ENCODE data around the gene IL12RB2.
"Not testable (repeated sequence)": the region's sequence is repeated elsewhere in the genome, so short reads cannot be mapped to it uniquely, and the experiment has no call there.

IL12RB2 gene

DNA sequence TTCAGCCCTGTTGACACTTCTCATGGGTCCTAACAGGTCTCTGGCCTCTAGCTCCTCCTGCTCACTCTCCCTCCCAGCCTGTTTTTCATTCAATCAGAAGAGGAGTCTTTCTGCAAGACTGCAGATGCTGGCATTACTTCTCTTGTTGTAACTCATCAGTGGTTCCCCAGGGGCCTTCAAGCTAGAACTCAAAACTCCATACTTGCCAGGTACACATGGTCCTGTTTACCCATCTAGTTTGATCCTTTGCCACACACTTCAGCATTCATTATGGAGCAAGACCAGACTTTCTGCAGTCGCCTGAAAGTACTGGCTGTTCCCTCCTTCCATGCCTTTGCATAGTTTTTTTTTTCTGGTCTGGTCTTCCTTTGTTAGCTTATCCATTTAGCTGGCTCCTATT, 74.6 kb downstream of the IL12RB2 start:
- H3K27me3 Mint-ChIP-seq: no peaks in the 10 kb centered on the region
- H3K4me1 Mint-ChIP-seq (ENCODE audit: low read depth): no peaks in the 10 kb centered on the region
- H3K36me3 Mint-ChIP-seq: peaks cover 46% of the 10 kb centered on the region
- H3K9me3 Mint-ChIP-seq (ENCODE audit: low read depth): peaks cover 7% of the 10 kb centered on the region
- H3K27ac Mint-ChIP-seq: no peak overlapping the region
- H3K4me3 Mint-ChIP-seq: no peak overlapping the region

DNA sequence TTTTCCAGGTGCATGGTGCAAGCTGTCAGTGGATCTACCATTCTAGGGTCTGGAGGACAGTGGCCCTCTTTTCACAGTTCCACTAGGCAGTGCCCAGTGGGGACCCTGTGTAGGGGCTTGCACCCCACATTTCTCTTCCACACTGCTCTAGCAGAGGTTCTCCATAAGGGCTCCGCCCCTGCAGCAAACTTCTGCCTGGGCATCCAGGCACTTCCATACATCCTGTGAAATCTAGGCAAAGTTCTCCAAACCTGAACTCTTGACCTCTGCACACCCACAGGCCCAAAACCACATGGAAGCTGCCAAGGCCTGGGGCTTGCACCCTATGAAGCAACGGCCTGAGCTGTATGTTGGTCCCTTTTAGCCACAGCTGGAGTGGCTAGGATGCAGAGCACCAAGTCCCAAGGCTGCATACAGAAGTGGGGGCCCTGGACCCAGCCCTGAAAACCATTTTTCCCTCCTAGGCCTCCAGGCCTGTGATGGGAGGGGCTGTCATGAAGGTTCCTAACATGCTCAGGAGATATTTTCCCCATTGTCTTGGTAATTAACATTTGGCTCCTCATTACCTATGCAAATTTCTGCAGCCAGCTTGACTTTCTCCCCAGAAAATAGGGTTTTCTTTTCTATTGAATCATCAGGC, 76.4 kb downstream of the IL12RB2 start:
- H3K36me3 Mint-ChIP-seq: peaks cover 46% of the 10 kb centered on the region
- H3K4me1 Mint-ChIP-seq (ENCODE audit: low read depth): no peaks in the 10 kb centered on the region
- no peak overlapping the region for H3K27ac Mint-ChIP-seq
- H3K27me3 Mint-ChIP-seq: no peaks in the 10 kb centered on the region
- H3K9me3 Mint-ChIP-seq (ENCODE audit: low read depth): peaks cover 7% of the 10 kb centered on the region
- no peak overlapping the region for H3K4me3 Mint-ChIP-seq

DNA sequence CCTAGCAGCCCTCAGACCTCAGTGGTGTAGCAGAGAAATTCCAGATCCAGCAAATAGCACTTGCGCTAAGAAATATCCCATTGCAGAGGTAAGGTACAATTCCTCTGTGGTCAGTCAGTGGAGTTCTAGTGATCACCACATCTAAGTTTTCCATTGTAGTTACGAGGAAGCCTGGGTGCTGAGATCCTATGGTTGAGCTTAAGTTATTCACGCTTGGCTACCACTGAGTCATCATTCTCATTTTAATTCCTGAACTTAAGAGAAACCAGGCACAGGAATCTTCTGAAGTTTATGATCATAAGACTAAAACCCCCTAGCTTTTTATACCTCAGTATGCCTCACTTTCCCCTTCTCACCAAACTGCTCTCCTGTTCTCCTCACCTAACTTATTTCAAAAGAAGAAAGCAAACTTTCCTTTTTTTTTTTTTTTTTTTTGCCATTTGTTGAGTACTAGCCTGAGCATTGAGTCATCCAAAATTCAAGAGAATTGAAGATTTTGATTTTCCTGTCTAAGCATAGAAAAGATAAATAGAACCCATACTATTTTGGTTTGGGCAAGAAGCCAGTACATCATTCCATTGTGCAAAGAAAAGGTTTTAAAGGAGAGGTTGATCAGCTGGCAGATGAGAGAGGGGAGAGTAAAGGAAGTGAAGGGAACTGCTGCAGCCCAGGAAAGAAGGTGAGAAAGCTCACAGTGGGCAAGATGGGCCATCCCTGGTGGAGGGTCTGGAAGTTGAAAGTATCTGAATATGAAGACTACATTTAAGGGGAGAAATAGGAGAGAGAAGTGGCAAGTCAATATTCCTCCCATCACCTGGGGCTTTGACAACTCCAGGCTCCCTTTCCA, 82.6 kb downstream of the IL12RB2 start:
- H3K9me3 Mint-ChIP-seq (ENCODE audit: low read depth): no peaks in the 10 kb centered on the region
- peaks cover 24% of the 10 kb centered on the region for H3K36me3 Mint-ChIP-seq
- H3K27ac Mint-ChIP-seq: no peak overlapping the region
- H3K4me1 Mint-ChIP-seq (ENCODE audit: low read depth): no peaks in the 10 kb centered on the region
- H3K27me3 Mint-ChIP-seq: no peaks in the 10 kb centered on the region
- H3K4me3 Mint-ChIP-seq: no peak overlapping the region

DNA sequence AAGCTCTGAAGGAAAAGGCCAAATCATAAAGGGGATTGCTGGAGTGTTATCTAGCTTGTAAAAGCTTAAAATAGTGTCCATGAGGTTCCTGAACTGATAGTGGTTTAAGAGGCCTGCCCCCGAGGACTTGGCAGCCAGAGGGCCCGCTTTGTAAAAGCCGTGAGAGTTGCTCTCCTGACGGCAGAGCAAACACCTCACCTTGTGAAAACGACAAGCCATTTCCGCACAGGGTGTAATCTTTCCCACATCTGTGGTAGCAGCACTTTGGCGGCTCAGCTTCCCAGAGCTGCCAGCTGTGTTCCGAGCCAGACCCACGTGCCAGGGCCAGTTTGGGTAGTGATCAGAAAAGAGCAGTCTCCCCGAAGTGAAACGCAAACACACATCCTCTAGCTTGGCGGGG, 85.6 kb downstream of the IL12RB2 start:
- H3K27ac Mint-ChIP-seq: no peak overlapping the region
- H3K27me3 Mint-ChIP-seq: no peaks in the 10 kb centered on the region
- no peaks in the 10 kb centered on the region for H3K4me1 Mint-ChIP-seq (ENCODE audit: low read depth)
- no peaks in the 10 kb centered on the region for H3K9me3 Mint-ChIP-seq (ENCODE audit: low read depth)
- no peak overlapping the region for H3K4me3 Mint-ChIP-seq
- peaks cover 29% of the 10 kb centered on the region for H3K36me3 Mint-ChIP-seq

DNA sequence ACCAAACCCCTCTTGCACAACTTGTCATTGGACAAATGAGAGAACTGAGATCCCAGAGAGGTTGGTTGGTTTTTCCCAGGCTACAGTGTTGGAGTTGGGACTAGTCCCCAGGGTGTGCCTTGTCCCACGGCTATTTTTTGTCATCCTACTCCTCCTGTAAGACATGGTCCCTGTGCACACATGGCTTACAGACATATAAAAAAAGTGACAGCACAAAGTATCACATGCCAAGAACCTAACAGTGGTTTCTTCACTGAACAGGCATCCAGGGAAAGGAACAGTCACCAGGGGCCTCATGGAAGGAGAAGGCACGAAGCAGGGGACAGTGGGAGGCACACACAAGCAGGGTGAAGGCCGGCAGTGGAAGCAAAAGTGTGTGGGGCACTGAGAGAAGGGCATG, 86.1 kb downstream of the IL12RB2 start:
- Mint-ChIP-seq H3K36me3 (peaks cover 30% of the 10 kb centered on the region), H3K27me3 (no peaks in the 10 kb centered on the region), H3K27ac (no peak overlapping the region), H3K4me3 (no peak overlapping the region), H3K9me3 (ENCODE audit: low read depth) (no peaks in the 10 kb centered on the region), H3K4me1 (ENCODE audit: low read depth) (no peaks in the 10 kb centered on the region)

DNA sequence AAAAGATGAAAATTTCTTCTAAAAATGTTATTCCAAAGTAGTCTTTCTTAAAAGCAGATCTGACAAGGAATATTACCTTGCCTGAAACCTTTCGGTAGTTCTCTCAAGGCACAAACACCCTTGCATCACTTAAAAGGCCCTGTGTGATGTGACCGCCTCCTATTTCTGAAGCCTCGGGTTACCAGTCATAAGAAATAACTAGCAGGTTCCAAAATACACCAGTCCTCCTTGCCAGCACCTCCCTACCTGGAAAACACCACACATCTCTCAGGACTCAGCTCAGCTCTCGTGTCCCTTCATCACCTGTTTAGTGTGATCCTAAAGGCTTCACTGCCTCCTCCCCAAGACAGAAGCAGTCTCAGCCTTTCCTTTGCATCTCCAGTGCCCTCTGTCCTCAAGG, 86.9 kb downstream of the IL12RB2 start:
- H3K4me1 Mint-ChIP-seq (ENCODE audit: low read depth): no peaks in the 10 kb centered on the region
- H3K4me3 Mint-ChIP-seq: no peak overlapping the region
- H3K9me3 Mint-ChIP-seq (ENCODE audit: low read depth): no peaks in the 10 kb centered on the region
- H3K36me3 Mint-ChIP-seq: peaks cover 28% of the 10 kb centered on the region
- no peak overlapping the region for H3K27ac Mint-ChIP-seq
- no peaks in the 10 kb centered on the region for H3K27me3 Mint-ChIP-seq

DNA sequence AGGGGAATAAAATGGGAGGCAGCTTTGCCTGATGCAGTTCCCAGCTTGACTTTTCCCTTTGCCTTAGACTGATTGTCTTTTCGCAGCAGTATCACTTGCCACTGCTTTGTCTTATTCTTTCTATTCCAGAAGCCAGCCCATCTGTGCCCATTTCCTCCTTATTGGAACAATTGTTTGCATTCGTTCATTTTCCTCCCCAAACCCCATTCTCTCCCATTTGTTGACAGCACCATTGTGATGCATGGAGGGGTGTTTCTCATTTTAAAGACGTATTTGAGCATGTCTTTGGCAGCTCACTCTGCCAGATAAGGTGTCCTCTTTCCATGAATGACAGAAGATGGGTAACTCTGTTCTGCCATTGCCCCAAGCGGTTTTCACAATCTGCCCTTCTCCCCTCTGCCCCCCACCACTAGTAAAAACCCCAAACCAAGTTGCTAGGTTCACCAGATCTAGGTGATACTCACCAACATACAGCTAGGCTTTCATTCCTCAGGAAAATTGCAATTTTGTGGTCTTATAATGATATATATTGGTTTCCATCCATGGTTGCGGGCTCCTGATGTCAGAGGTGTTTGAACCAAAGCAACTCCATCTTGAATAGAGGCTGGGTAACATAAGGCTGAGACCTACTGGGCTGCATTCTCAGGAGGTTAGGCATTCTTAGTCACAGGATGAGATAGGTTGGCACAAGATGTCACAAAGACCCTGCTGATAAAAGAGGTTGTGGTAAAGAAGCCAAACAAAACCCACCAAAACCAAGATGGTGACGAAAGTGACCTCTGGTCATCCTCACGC, 91.7 kb downstream of the IL12RB2 start:
- Mint-ChIP-seq H3K4me3 (no peak overlapping the region), H3K27ac (peak overlapping the region; percentile 34), H3K36me3 (peaks cover 9% of the 10 kb centered on the region), H3K9me3 (ENCODE audit: low read depth) (no peaks in the 10 kb centered on the region), H3K4me1 (ENCODE audit: low read depth) (peaks cover 2% of the 10 kb centered on the region), H3K27me3 (no peaks in the 10 kb centered on the region)

DNA sequence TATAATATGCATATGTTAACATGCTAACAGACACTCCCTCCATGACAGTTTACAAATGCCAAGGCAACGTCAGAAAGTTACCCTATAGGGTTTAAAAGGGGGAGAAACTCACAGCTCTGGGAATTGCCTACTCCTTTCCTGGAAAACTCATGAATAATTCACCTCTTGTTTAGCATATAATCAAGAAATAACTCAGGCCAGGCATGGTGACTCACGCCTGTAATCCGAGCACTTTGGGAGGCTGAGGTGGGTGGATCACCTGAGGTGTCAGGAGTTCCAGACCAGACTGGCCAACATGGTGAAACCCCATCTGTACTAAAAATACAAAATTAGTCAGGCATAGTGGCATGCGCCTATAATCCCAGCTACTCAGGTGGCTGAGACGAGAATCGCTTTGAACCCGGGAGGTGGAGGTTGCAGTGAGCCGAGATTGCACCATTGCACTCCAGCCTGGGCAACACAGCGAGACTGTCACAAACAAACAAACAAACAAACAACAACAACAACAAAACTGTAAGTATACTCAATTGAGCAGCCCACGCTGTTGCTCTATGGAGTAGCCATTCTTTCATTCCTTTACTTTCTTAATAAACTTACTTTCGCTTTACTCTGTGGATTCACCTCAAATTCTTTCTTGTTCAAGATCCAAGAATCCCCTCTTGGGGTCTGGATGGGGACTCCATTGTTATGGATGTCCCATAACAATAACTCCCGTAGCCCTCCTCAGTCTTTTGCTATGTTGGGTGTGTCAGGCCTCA, 92.5 kb downstream of the IL12RB2 start:
- H3K36me3 Mint-ChIP-seq; H3K4me1 Mint-ChIP-seq (ENCODE audit: low read depth); H3K9me3 Mint-ChIP-seq (ENCODE audit: low read depth); H3K4me3 Mint-ChIP-seq; H3K27me3 Mint-ChIP-seq: not testable (repeated sequence)
- H3K27ac Mint-ChIP-seq: peak overlapping the region; percentile 68

DNA sequence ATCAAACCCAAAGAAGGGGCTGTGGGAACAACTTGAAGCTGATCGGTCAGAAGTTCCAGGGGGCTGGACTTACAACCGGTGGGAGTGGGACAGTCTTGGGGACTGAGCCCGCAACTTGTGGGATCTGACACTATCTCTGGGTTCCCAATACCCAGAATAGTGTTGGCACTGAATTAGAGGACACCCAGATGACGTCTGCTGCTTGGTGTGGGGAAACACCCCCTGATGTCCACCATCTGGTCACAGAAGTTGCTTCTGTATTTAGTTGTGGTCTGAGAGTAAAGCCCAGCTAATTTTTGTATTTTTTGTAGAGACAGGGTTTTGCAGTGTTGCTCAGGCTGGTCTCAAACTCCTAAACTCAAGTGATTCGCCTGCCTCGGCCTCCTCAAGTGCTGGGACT, 93.8 kb downstream of the IL12RB2 start:
- peaks cover 6% of the 10 kb centered on the region for H3K36me3 Mint-ChIP-seq
- H3K27me3 Mint-ChIP-seq: no peaks in the 10 kb centered on the region
- H3K9me3 Mint-ChIP-seq (ENCODE audit: low read depth): no peaks in the 10 kb centered on the region
- peaks cover 4% of the 10 kb centered on the region for H3K4me1 Mint-ChIP-seq (ENCODE audit: low read depth)
- no peak overlapping the region for H3K4me3 Mint-ChIP-seq
- no peak overlapping the region for H3K27ac Mint-ChIP-seq

DNA sequence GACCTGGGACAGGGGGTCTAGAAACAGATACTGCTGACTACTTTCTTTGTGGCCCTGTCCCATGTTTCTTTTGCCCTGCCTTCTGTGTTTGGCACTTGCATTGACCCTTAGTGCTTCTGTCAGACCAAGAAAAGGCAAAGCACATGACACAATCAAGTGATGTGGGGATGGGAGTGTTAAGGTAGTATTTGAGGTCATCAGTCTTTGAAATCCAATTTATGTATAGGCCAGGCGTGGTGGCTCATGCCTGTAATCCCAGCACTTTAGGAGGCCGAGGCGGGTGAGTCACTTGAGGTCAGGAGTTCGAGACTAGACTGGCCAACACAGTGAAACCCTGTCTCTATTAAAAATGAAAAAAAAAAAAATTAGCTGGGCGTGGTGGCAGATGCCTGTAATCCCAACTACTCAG, 96.5 kb downstream of the IL12RB2 start:
- Mint-ChIP-seq H3K36me3 (no peaks in the 10 kb centered on the region), H3K4me1 (ENCODE audit: low read depth) (peaks cover 4% of the 10 kb centered on the region), H3K4me3 (no peak overlapping the region), H3K9me3 (ENCODE audit: low read depth) (no peaks in the 10 kb centered on the region), H3K27ac (no peak overlapping the region), H3K27me3 (no peaks in the 10 kb centered on the region)

DNA sequence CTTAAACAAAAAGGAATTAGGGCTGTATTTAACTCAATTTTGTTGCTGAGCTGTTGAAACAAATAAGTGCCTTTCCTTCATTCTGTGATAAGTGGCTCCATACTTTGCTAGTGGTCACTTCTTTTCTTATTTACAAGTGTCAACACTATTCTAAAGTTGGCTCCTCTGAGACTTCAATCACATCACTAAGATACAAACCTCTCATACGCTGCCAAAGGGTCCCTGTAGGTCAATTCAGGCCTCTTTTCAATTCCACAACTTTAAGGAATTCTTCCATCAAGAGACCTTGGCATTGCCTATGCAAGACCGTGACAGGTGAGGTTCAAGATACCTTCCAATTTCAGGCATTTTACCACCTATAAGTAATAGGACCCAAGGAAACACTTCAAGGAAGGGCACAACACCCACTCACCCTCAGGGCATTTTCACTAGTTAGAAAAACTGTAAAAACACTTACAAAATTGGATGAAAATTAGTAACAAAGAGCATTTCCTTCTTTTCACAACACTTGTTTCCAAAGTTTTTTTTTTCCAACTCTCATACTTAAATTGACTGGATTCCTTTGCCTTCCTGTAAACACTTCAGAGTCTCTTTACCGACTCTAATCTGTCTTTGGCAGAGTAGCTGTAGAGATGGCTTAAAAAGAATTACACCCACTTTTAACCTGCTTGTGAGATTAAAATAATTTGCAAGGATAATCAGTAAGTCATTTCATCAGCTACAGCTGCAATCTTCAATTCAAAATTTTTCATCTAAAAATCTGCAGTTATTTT, 98.0 kb downstream of the IL12RB2 start:
- peak overlapping the region; percentile 58 for H3K27ac Mint-ChIP-seq
- no peak overlapping the region for H3K4me3 Mint-ChIP-seq
- H3K4me1 Mint-ChIP-seq (ENCODE audit: low read depth): peaks cover 14% of the 10 kb centered on the region
- no peaks in the 10 kb centered on the region for H3K27me3 Mint-ChIP-seq
- no peaks in the 10 kb centered on the region for H3K9me3 Mint-ChIP-seq (ENCODE audit: low read depth)
- peaks cover 8% of the 10 kb centered on the region for H3K36me3 Mint-ChIP-seq

DNA sequence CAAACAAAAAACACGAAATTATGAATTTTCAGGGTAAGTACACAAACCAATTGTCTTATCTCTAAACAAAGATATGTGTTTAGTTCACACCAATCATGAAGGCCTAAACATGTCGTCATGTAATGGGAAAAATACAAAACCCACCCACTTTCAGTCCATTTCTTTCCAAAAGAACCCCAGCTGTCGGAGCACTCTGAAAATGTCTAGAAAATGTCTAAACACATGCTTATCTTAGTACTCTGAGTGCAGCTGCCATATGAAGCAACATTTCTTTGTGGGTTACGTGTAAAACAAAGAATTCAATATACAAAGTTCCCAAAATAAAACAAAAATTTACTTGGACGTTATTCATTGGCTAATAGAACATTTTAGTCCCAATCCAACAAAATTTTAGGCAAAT, 99.8 kb downstream of the IL12RB2 start:
- Mint-ChIP-seq H3K36me3 (peaks cover 8% of the 10 kb centered on the region), H3K27ac (no peak overlapping the region), H3K27me3 (no peaks in the 10 kb centered on the region), H3K4me1 (ENCODE audit: low read depth) (peaks cover 20% of the 10 kb centered on the region), H3K4me3 (no peak overlapping the region), H3K9me3 (ENCODE audit: low read depth) (no peaks in the 10 kb centered on the region)

DNA sequence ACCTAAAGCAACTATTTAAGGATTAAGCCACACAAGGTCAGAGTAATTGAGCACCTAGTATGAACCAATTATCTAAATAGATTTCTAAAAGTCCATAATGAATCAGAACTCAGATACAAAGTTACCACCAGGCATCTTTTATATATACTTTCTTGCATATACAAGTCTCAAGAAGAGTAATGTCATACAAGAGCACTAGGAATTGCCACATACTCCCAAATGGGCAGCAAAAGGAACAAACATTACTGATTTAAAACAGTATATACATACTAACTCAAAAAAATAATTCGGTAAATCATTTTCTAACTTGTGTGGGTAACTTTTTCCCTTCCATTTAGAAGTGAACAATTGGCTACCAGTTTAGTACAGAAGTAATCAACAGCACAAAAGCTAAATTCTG, 100.5 kb downstream of the IL12RB2 start:
- Mint-ChIP-seq H3K27me3 (no peaks in the 10 kb centered on the region), H3K27ac (peak overlapping the region; percentile 11), H3K36me3 (peaks cover 8% of the 10 kb centered on the region), H3K9me3 (ENCODE audit: low read depth) (no peaks in the 10 kb centered on the region), H3K4me1 (ENCODE audit: low read depth) (peaks cover 21% of the 10 kb centered on the region), H3K4me3 (no peak overlapping the region)

DNA sequence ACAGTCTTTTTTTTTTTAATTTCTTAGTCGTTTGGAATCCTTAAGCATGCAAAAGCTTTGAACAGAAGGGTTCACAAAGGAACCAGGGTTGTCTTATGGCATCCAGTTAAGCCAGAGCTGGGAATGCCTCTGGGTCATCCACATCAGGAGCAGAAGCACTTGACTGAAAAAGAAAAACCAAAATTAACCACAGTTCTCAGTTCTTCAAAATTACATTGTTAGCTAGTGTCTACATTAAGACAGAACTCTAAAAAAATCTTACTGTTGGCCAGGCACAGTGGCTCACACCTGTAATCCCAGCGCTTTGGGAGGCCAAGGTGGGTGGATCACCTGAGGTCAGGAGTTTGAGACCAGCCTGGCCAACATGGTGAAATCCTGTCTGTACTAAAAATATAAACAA, 105.4 kb downstream of the IL12RB2 start:
- H3K4me3 Mint-ChIP-seq; H3K9me3 Mint-ChIP-seq (ENCODE audit: low read depth); H3K27ac Mint-ChIP-seq; H3K27me3 Mint-ChIP-seq: not testable (repeated sequence)
- peaks cover 18% of the 10 kb centered on the region for H3K36me3 Mint-ChIP-seq
- peaks cover 49% of the 10 kb centered on the region for H3K4me1 Mint-ChIP-seq (ENCODE audit: low read depth)

All from activated naive CD8-positive, alpha-beta T cell (primary cell).